C4-2B (cell line): Measurements from ENCODE around the gene PLEKHA5.

Experiments used
- CTCF ChIP-seq: fragments of 450-650 bp; conservative IDR thresholded peaks from 2 replicates; pipeline ENCODE4 v1.5.1; 2017; ENCODE audit warnings: mild to moderate bottlenecking
- ZFX ChIP-seq: fragments of 450-650 bp; IDR thresholded peaks from 2 replicates; pipeline ENCODE4 v1.6.1; 2017

DNA sequence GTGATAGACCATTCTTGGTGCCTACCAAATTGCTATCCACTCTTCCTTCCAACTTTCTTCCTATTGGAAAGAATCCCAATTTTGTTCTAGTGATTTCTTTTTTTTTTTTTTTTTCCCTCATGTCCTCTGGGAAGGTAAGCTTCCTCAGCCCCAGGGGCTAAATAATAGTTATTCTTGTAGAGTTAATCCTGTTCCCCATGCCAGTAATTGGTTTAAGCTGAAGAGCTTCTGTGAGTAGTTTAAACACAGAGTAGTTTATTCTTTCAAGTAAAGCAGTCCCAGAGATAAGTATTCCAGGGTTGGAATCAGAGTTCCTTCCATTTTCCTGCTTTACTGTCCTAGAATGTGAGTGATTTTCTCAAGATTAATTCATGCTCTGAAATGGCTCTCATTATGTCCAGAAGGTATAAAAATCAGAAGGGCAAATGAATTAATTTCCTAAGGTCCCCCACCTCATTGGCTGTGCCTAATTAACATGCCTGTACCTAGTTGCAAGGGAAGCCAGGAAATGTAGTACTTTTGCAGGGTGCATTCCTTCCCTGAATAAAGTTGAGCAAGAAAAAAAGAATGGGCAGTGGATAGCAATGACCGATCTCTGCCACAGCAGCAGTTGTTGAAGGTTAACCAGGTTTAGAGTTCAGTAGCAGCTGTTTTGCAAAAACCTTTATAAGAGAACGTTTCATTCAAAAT lies 97.8 kb downstream of the PLEKHA5 start:
- TF ChIP-seq CTCF (no peak), ZFX (no peak)
